ENCODE measurements around the gene BICRA. TPM values are rescaled to one million over a fixed set of nuclear protein-coding genes. Genes with fewer than 3 reads are reported as not detected.

BICRA gene
- total and polyA plus RNA-seq, 4 donors: 6.1 to 16.1 (median 6.7) TPM

GRCh38 chr19:47600246-47601179, 8.4 kb upstream of the BICRA start:
- Histone ChIP-seq H3K4me1 (ENCODE audit: control insufficient read depth in 5 of 5, insufficient read depth in 5 of 5, low read length in 5 of 5) (peaks cover 0 to 14% (median 0%) of the 10 kb centered on the region in 5 donors), H3K9me3 (ENCODE audit: control insufficient read depth in 4 of 4, insufficient read depth in 3 of 4, low read length in 3 of 4) (no peaks in the 10 kb centered on the region), H3K9ac (ENCODE audit: insufficient read depth in 1 of 2, low read length in 2 of 2) (peak overlapping the region in 1 of 2 donors; percentile 65), H3K27me3 (ENCODE audit: control insufficient read depth in 3 of 3, insufficient read depth in 3 of 3, low read length in 2 of 3) (no peaks in the 10 kb centered on the region), H3K27ac (ENCODE audit: low read depth in 1 of 2, low read length in 1 of 2) (peak overlapping the region; percentile 91 to 92), H3K36me3 (ENCODE audit: control insufficient read depth in 4 of 4, insufficient read depth in 4 of 4, low read length in 4 of 4) (no peaks in the 10 kb centered on the region), H3K4me3 (peak overlapping the region; percentile 15)
- DNase-seq (peak; percentile 99), ATAC-seq (ENCODE audit: insufficient read depth, low FRiP score) (peak; percentile 98)
- TF ChIP-seq, protein P1, sequence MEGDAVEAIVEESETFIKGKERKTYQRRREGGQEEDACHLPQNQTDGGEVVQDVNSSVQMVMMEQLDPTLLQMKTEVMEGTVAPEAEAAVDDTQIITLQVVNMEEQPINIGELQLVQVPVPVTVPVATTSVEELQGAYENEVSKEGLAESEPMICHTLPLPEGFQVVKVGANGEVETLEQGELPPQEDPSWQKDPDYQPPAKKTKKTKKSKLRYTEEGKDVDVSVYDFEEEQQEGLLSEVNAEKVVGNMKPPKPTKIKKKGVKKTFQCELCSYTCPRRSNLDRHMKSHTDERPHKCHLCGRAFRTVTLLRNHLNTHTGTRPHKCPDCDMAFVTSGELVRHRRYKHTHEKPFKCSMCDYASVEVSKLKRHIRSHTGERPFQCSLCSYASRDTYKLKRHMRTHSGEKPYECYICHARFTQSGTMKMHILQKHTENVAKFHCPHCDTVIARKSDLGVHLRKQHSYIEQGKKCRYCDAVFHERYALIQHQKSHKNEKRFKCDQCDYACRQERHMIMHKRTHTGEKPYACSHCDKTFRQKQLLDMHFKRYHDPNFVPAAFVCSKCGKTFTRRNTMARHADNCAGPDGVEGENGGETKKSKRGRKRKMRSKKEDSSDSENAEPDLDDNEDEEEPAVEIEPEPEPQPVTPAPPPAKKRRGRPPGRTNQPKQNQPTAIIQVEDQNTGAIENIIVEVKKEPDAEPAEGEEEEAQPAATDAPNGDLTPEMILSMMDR (IDR thresholded peaks at IDR 0.05; ENCODE audit: control extremely low read depth, extremely low read depth): no peak
- 3 to 4% methylated on average over 77 of the region's 77 CpGs for WGBS, 2 donors

DNA sequence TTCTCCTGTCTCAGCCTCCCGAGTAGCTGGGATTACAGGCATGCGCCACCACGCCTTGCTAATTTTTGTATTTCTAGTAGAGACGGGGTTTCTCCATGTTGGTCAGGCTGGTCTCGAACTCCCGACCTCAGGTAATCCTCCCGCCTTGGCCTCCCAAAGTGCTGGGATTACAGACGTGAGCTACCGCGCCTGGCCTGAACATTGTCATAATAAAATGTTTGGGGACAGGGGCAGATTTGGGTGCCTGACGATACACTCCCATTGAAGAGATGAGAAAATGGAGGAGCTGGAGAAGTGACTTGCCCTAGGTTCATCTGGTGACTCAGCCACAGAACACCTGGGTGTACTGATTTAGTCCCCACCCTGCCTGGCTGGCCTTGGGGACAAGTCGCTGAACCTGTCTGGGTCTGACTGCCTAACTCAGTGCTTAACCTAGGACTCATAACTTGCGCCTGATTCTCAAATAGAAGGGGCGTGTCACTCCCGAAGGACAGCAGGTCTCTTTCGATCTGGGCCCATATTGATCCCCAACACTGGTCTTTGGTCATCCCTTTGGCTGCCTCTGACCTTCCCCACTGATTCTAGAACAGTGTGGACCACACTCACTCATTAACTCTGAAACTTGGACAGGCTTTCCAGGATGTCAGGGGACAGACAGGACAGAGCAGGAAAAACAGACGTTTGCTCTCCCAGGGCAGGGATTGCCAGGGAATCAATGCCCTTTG, 7.6 kb upstream of the BICRA start:
- H3K27ac ChIP-seq (ENCODE audit: low read depth in 1 of 2, low read length in 1 of 2): peak overlapping the region in 1 of 2 donors; percentile 91
- DNase-seq (no peak), ATAC-seq (ENCODE audit: insufficient read depth, low FRiP score) (no peak)
- H3K9me3 ChIP-seq (ENCODE audit: control insufficient read depth in 4 of 4, insufficient read depth in 3 of 4, low read length in 3 of 4): no peaks in the 10 kb centered on the region
- H3K4me3 ChIP-seq: no peak overlapping the region
- WGBS, 2 donors: 75 to 78% methylated on average over 17 of the region's 17 CpGs
- H3K27me3 ChIP-seq (ENCODE audit: control insufficient read depth in 3 of 3, insufficient read depth in 3 of 3, low read length in 2 of 3): no peaks in the 10 kb centered on the region
- peaks cover 0 to 14% (median 0%) of the 10 kb centered on the region in 5 donors for H3K4me1 ChIP-seq (ENCODE audit: control insufficient read depth in 5 of 5, insufficient read depth in 5 of 5, low read length in 5 of 5)
- no peak overlapping the region for H3K9ac ChIP-seq (ENCODE audit: insufficient read depth in 1 of 2, low read length in 2 of 2)
- TF ChIP-seq, protein P1 (IDR thresholded peaks at IDR 0.05; ENCODE audit: control extremely low read depth, extremely low read depth): no peak
- H3K36me3 ChIP-seq (ENCODE audit: control insufficient read depth in 4 of 4, insufficient read depth in 4 of 4, low read length in 4 of 4): no peaks in the 10 kb centered on the region

GRCh38 chr19:47603706-47604565, 5.0 kb upstream of the BICRA start:
- Histone ChIP-seq H3K9me3 (ENCODE audit: control insufficient read depth in 4 of 4, insufficient read depth in 3 of 4, low read length in 3 of 4) (no peaks in the 10 kb centered on the region), H3K27ac (ENCODE audit: low read depth in 1 of 2, low read length in 1 of 2) (no peak overlapping the region), H3K4me1 (ENCODE audit: control insufficient read depth in 5 of 5, insufficient read depth in 5 of 5, low read length in 5 of 5) (peaks cover 0 to 11% (median 2%) of the 10 kb centered on the region in 5 donors), H3K27me3 (ENCODE audit: control insufficient read depth in 3 of 3, insufficient read depth in 3 of 3, low read length in 2 of 3) (no peaks in the 10 kb centered on the region), H3K4me3 (no peak overlapping the region), H3K9ac (ENCODE audit: insufficient read depth in 1 of 2, low read length in 2 of 2) (no peak overlapping the region), H3K36me3 (ENCODE audit: control insufficient read depth in 4 of 4, insufficient read depth in 4 of 4, low read length in 4 of 4) (no peaks in the 10 kb centered on the region)
- ATAC-seq (ENCODE audit: insufficient read depth, low FRiP score) (no peak), DNase-seq (no peak)
- TF ChIP-seq, protein P1 (IDR thresholded peaks at IDR 0.05; ENCODE audit: control extremely low read depth, extremely low read depth): no peak
- 58 to 67% methylated on average over 13 of the region's 13 CpGs for WGBS, 2 donors
